ENCODE measurements around the gene F2R.
"Not testable (repeated sequence)": the region's sequence is repeated elsewhere in the genome, so short reads cannot be mapped to it uniquely, and the experiment has no call there.

F2R gene

GRCh38 chr5:76761118-76761517 lies 45.2 kb downstream of the F2R start:
- DNase-seq: not testable (repeated sequence)

DNA sequence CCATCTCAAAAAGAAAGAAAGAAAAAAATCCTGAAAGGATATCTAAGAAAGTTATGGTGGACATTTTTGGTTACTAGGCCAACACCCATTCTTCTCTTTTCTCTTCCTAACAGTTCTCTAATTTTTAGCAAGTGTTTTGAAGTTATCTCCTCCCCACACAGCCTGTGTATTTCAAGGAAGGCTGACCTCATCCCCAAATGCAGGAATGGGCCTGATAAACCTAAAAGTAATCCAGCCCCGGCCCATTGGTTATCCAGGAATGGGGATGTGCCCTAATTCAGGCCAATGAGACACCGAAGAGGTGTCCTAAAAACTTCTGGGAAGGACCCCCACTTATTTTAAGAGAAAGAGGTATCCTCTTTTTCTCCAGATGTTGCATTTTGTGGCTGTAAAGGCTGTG lies 46.6 kb downstream of the F2R start:
- no peak for DNase-seq

GRCh38 chr5:76763136-76763535 lies 47.2 kb downstream of the F2R start:
- no peak for DNase-seq

- DNase-seq: no peak
Measured at GRCh38 chr5:76764374-76764773, 48.4 kb downstream of the F2R start.

DNA sequence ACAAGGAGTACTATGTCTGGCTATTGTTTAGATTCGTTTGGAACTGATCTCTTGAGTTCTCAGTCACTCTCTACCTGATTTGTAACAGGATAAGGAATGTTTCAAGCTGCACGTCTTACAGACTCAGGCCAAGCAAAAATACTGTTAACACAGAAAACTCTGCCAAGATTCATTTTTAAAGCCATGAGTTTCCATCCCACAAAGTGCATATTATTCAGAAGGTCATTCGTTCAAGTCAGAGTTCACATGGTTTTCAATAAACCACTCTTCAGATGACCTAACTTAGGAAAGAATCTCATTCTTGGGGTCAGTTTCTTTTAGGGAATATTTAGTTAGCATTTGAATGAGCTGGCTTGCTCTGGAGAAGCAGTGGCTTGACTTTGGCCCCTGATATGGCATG lies 49.3 kb downstream of the F2R start:
- DNase-seq: no peak

GRCh38 chr5:76766746-76767145 lies 50.8 kb downstream of the F2R start:
- no peak for DNase-seq

GRCh38 chr5:76771041-76771440 lies 55.1 kb downstream of the F2R start:
- not testable (repeated sequence) for DNase-seq

GRCh38 chr5:76771705-76772405 lies 55.9 kb downstream of the F2R start:
- no peak for DNase-seq

GRCh38 chr5:76775921-76776320 lies 60.0 kb downstream of the F2R start:
- no peak for DNase-seq

DNA sequence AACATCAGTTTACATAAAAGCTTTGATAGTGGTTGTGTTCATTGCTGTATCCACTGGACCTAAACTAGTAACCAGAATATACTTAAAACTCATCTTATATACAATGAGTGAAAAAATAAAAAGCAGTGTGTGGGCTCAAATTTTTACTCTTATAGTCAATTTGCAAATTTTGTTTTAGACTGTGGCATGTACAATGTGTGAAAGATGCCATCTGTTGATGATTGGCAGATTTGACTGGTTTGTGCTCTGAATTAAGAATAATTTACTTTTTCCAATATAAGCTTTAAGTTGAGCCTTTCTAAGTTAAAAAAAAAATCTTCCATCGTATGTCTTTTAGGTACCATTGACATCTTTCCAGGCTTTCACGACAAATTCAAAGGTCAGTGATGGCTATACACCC lies 60.5 kb downstream of the F2R start:
- no peak for DNase-seq

DNA sequence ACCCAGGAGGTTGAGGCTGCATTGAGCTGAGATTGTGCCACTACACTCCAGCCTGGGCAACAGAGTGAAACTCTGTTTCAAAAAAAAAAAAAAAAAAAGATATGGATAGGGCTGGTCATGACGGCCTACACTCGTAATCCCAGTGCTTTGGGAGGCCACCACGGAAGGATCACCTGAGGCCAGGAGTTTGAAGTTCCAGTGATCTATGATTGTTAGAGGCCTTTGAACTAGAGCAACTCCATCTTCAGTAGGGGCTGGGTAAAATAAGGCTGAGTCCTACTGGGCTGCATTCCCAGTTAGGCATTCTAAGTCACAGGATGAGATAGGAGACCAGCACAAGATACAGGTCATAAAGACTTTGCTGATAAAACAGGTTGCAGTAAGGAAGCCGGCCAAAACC lies 64.7 kb downstream of the F2R start:
- DNase-seq: not testable (repeated sequence)

GRCh38 chr5:76781775-76782174 lies 65.8 kb downstream of the F2R start:
- no peak for DNase-seq

- DNase-seq: no peak
Measured at GRCh38 chr5:76782444-76782843, 66.5 kb downstream of the F2R start.
